ENCODE data around the gene SNX5.

DNA sequence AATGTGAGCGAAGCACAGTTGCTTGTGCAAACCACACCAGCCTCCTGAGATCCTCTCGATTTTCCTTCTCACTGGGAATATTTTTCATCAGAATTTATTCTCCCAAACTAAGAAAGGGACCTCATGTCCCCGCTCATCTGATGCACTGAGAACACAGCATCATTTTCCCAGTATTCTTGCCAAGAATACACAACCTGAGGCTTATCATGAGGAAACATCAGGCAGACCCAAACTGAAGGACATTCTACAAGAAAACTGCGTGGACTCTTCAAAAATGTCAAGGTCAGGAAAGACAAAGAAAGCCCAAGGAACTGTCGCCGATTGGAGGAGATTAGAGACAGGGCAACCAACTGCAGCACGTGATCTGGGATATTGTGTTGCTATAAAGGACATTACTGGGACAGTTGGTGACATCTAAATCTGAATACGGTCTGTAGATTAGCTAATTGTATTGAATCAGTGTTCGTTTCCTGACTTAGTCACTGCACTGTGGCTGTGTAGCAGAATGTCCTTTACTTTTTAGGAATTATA, 72.3 kb downstream of the SNX5 start:
- TF ChIP-seq EZH2 (IDR thresholded peaks at IDR 0.05; ENCODE audit: low read depth, low read length, severe bottlenecking) (no peak), KDM5A (IDR thresholded peaks at IDR 0.05; ENCODE audit: low read length) (no peak), RXRA (IDR thresholded peaks at IDR 0.05; ENCODE audit: insufficient read depth, low read depth, low read length) (no peak), TCF12 (IDR thresholded peaks at IDR 0.05; ENCODE audit: low read depth, low read length) (no peak), GABPA (IDR thresholded peaks at IDR 0.05; ENCODE audit: borderline replicate concordance, insufficient read depth, low read length) (no peak), POLR2A (IDR thresholded peaks at IDR 0.05; ENCODE audit: control extremely low read depth in 1 of 2, low read depth in 2 of 2, low read length in 2 of 2) (no peak), BRCA1 (IDR thresholded peaks at IDR 0.05; ENCODE audit: low read depth, low read length) (no peak)
- TF ChIP-seq, protein P1, sequence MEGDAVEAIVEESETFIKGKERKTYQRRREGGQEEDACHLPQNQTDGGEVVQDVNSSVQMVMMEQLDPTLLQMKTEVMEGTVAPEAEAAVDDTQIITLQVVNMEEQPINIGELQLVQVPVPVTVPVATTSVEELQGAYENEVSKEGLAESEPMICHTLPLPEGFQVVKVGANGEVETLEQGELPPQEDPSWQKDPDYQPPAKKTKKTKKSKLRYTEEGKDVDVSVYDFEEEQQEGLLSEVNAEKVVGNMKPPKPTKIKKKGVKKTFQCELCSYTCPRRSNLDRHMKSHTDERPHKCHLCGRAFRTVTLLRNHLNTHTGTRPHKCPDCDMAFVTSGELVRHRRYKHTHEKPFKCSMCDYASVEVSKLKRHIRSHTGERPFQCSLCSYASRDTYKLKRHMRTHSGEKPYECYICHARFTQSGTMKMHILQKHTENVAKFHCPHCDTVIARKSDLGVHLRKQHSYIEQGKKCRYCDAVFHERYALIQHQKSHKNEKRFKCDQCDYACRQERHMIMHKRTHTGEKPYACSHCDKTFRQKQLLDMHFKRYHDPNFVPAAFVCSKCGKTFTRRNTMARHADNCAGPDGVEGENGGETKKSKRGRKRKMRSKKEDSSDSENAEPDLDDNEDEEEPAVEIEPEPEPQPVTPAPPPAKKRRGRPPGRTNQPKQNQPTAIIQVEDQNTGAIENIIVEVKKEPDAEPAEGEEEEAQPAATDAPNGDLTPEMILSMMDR (IDR thresholded peaks at IDR 0.05; ENCODE audit: control extremely low read depth in 1 of 3, insufficient read depth in 1 of 3, low read depth in 1 of 3, low read length in 3 of 3): no peak
- TF ChIP-seq, protein P2, sequence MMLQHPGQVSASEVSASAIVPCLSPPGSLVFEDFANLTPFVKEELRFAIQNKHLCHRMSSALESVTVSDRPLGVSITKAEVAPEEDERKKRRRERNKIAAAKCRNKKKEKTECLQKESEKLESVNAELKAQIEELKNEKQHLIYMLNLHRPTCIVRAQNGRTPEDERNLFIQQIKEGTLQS (IDR thresholded peaks at IDR 0.05; ENCODE audit: insufficient read depth, low read depth, low read length): no peak
- TF ChIP-seq, protein P3, sequence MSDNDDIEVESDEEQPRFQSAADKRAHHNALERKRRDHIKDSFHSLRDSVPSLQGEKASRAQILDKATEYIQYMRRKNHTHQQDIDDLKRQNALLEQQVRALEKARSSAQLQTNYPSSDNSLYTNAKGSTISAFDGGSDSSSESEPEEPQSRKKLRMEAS (IDR thresholded peaks at IDR 0.05): no peak
- TF ChIP-seq, protein P4, sequence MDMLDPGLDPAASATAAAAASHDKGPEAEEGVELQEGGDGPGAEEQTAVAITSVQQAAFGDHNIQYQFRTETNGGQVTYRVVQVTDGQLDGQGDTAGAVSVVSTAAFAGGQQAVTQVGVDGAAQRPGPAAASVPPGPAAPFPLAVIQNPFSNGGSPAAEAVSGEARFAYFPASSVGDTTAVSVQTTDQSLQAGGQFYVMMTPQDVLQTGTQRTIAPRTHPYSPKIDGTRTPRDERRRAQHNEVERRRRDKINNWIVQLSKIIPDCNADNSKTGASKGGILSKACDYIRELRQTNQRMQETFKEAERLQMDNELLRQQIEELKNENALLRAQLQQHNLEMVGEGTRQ (IDR thresholded peaks at IDR 0.05; ENCODE audit: low read length): peak; percentile 48; the same call in 1 of the 2 replicates
